ENCODE data around the gene MBTPS1. TPM values are rescaled to one million over a fixed set of nuclear protein-coding genes. Genes with fewer than 3 reads are reported as not detected.

The MBTPS1 gene
- total RNA-seq, 4 donors from 2014 or later: 70.0 to 116 (median 86.5) TPM

GRCh38 chr16:84027625-84028024 is 89.1 kb downstream of the MBTPS1 start:
- DNase-seq (ENCODE audit: low spot score in 2 of 2): no peak
- no peaks in the 10 kb centered on the region for H3K36me3 ChIP-seq
- 77% methylated on average over 15 of the region's 15 CpGs for WGBS
- H3K27me3 ChIP-seq: peaks cover 7% of the 10 kb centered on the region
- H3K4me1 ChIP-seq: peaks cover 5% of the 10 kb centered on the region
- no peak overlapping the region for H3K4me3 ChIP-seq
- no peaks in the 10 kb centered on the region for H3K9me3 ChIP-seq
- TF ChIP-seq EP300 (IDR thresholded peaks at IDR 0.05): no peak
- no peak for TF ChIP-seq POLR2AphosphoS5 (IDR thresholded peaks at IDR 0.05)
- H3K27ac ChIP-seq: no peak overlapping the region

- 89% methylated on average over 10 of the region's 10 CpGs for WGBS
- H3K36me3 ChIP-seq: no peaks in the 10 kb centered on the region
- H3K27ac ChIP-seq: no peak overlapping the region
- TF ChIP-seq POLR2A (IDR thresholded peaks at IDR 0.05) (no peak), POLR2AphosphoS5 (IDR thresholded peaks at IDR 0.05) (no peak), CTCF (IDR thresholded peaks at IDR 0.05) (no peak), EP300 (IDR thresholded peaks at IDR 0.05) (no peak)
- DNase-seq (ENCODE audit: low spot score in 2 of 2): no peak
- peaks cover 3% of the 10 kb centered on the region for H3K9me3 ChIP-seq
- H3K4me1 ChIP-seq: peaks cover 5% of the 10 kb centered on the region
- H3K4me3 ChIP-seq: no peak overlapping the region
- peaks cover 7% of the 10 kb centered on the region for H3K27me3 ChIP-seq
These were observed 90.1 kb downstream of the MBTPS1 start for GRCh38 chr16:84026606-84027005.

GRCh38 chr16:84024854-84025253 is 91.9 kb downstream of the MBTPS1 start:
- Histone ChIP-seq H3K36me3 (no peaks in the 10 kb centered on the region), H3K4me3 (no peak overlapping the region), H3K9me3 (peaks cover 11% of the 10 kb centered on the region), H3K27ac (peak overlapping the region; percentile 27), H3K4me1 (peaks cover 5% of the 10 kb centered on the region), H3K27me3 (peaks cover 7% of the 10 kb centered on the region)
- TF ChIP-seq POLR2A (IDR thresholded peaks at IDR 0.05): no peak
- TF ChIP-seq CTCF (IDR thresholded peaks at IDR 0.05): no peak
- no peak for TF ChIP-seq POLR2AphosphoS5 (IDR thresholded peaks at IDR 0.05)
- no peak for TF ChIP-seq EP300 (IDR thresholded peaks at IDR 0.05)
- 57% methylated on average over 4 of the region's 9 CpGs for WGBS
- no peak for DNase-seq (ENCODE audit: low spot score in 2 of 2)

GRCh38 chr16:84022644-84023043 is 94.1 kb downstream of the MBTPS1 start:
- no peak for DNase-seq (ENCODE audit: low spot score in 2 of 2)
- Histone ChIP-seq H3K9me3 (peaks cover 16% of the 10 kb centered on the region), H3K4me3 (no peak overlapping the region), H3K27me3 (peaks cover 10% of the 10 kb centered on the region), H3K36me3 (no peaks in the 10 kb centered on the region), H3K4me1 (peaks cover 5% of the 10 kb centered on the region), H3K27ac (no peak overlapping the region)
- 71% methylated on average over 11 of the region's 11 CpGs for WGBS
- no peak for TF ChIP-seq CTCF (IDR thresholded peaks at IDR 0.05)
- TF ChIP-seq POLR2AphosphoS5 (IDR thresholded peaks at IDR 0.05): no peak
- TF ChIP-seq EP300 (IDR thresholded peaks at IDR 0.05): no peak
- no peak for TF ChIP-seq POLR2A (IDR thresholded peaks at IDR 0.05)

GRCh38 chr16:84021488-84021887 is 95.3 kb downstream of the MBTPS1 start:
- DNase-seq (ENCODE audit: low spot score in 2 of 2): no peak
- H3K27ac ChIP-seq: no peak overlapping the region
- 92% methylated on average over 5 of the region's 5 CpGs for WGBS
- H3K4me3 ChIP-seq: no peak overlapping the region
- H3K36me3 ChIP-seq: no peaks in the 10 kb centered on the region
- TF ChIP-seq POLR2AphosphoS5 (IDR thresholded peaks at IDR 0.05): no peak
- TF ChIP-seq POLR2A (IDR thresholded peaks at IDR 0.05): no peak
- no peak for TF ChIP-seq CTCF (IDR thresholded peaks at IDR 0.05)
- TF ChIP-seq EP300 (IDR thresholded peaks at IDR 0.05): no peak
- H3K27me3 ChIP-seq: peaks cover 7% of the 10 kb centered on the region
- peaks cover 16% of the 10 kb centered on the region for H3K9me3 ChIP-seq
- peaks cover 5% of the 10 kb centered on the region for H3K4me1 ChIP-seq

GRCh38 chr16:84020353-84020752 is 96.4 kb downstream of the MBTPS1 start:
- peaks cover 5% of the 10 kb centered on the region for H3K27me3 ChIP-seq

More at GRCh38 chr16:84020353-84020752, 96.4 kb downstream of the MBTPS1 start:
- Histone ChIP-seq H3K4me1 (peaks cover 1% of the 10 kb centered on the region), H3K27ac (no peak overlapping the region), H3K4me3 (no peak overlapping the region), H3K36me3 (no peaks in the 10 kb centered on the region), H3K9me3 (peaks cover 16% of the 10 kb centered on the region)
- 74% methylated on average over 4 of the region's 9 CpGs for WGBS
- DNase-seq (ENCODE audit: low spot score in 2 of 2): no peak
- TF ChIP-seq POLR2AphosphoS5 (IDR thresholded peaks at IDR 0.05) (no peak), POLR2A (IDR thresholded peaks at IDR 0.05) (no peak), EP300 (IDR thresholded peaks at IDR 0.05) (no peak), CTCF (IDR thresholded peaks at IDR 0.05) (no peak)

All from suprapubic skin (tissue), 4 donors.